ENCODE data around the gene PVALEF. TPM values are rescaled to one million over a fixed set of nuclear protein-coding genes. Genes with fewer than 3 reads are reported as not detected.

Gene PVALEF
- total RNA-seq, 1 donor from 2014 or later: 0.29 TPM

GRCh38 chr17:81189670-81190530 is 24.6 kb downstream of the PVALEF start:
- Mint-ChIP-seq H3K4me3 (ENCODE audit: unreplicated experiment) (no peak overlapping the region), H3K9me3 (ENCODE audit: unreplicated experiment) (peaks cover 1% of the 10 kb centered on the region), H3K4me1 (ENCODE audit: low read depth, unreplicated experiment) (peaks cover 3% of the 10 kb centered on the region), H3K27ac (ENCODE audit: unreplicated experiment) (no peak overlapping the region), H3K36me3 (ENCODE audit: unreplicated experiment) (no peaks in the 10 kb centered on the region), H3K27me3 (ENCODE audit: unreplicated experiment) (peaks cover 4% of the 10 kb centered on the region)
- no peak for DNase-seq
- no peak for TF ChIP-seq CTCF (IDR thresholded peaks at IDR 0.05; ENCODE audit: partially characterized antibody, unreplicated experiment)

- Mint-ChIP-seq H3K4me3 (ENCODE audit: unreplicated experiment) (no peak overlapping the region), H3K27me3 (ENCODE audit: unreplicated experiment) (no peaks in the 10 kb centered on the region), H3K36me3 (ENCODE audit: unreplicated experiment) (no peaks in the 10 kb centered on the region), H3K4me1 (ENCODE audit: low read depth, unreplicated experiment) (no peaks in the 10 kb centered on the region), H3K27ac (ENCODE audit: unreplicated experiment) (no peak overlapping the region), H3K9me3 (ENCODE audit: unreplicated experiment) (peaks cover 1% of the 10 kb centered on the region)
- TF ChIP-seq CTCF (IDR thresholded peaks at IDR 0.05; ENCODE audit: partially characterized antibody, unreplicated experiment): no peak
- DNase-seq: no peak
Measured at GRCh38 chr17:81190591-81190990, 25.3 kb downstream of the PVALEF start.

DNA sequence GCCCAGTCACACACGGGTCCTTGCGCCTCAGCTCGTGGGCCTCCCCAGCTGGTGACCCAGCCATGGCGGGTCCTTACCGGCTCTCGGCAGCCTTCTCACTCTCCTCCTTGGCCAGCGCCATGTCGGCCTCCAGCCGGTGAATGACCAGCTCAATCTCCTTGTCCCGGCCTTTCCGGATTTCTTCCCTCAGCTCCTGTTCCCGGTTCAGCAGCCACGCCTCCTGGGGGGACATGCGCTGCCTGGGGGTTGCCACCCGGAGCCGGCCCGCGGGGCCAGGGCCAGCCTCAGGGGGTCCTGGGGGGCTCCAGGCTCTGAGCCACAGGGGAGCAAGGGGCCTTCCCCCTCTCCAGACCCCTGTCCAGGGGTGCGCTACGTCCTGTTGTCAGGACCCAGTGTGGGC is 25.8 kb downstream of the PVALEF start:
- Mint-ChIP-seq H3K4me3 (ENCODE audit: unreplicated experiment) (no peak overlapping the region), H3K4me1 (ENCODE audit: low read depth, unreplicated experiment) (no peaks in the 10 kb centered on the region), H3K27ac (ENCODE audit: unreplicated experiment) (no peak overlapping the region), H3K27me3 (ENCODE audit: unreplicated experiment) (no peaks in the 10 kb centered on the region), H3K36me3 (ENCODE audit: unreplicated experiment) (no peaks in the 10 kb centered on the region), H3K9me3 (ENCODE audit: unreplicated experiment) (peaks cover 1% of the 10 kb centered on the region)
- TF ChIP-seq CTCF (IDR thresholded peaks at IDR 0.05; ENCODE audit: partially characterized antibody, unreplicated experiment): no peak
- DNase-seq: no peak

- no peak overlapping the region for H3K27ac Mint-ChIP-seq (ENCODE audit: unreplicated experiment)
- H3K4me1 Mint-ChIP-seq (ENCODE audit: low read depth, unreplicated experiment): no peaks in the 10 kb centered on the region
- no peaks in the 10 kb centered on the region for H3K36me3 Mint-ChIP-seq (ENCODE audit: unreplicated experiment)
- peaks cover 1% of the 10 kb centered on the region for H3K9me3 Mint-ChIP-seq (ENCODE audit: unreplicated experiment)
- DNase-seq: no peak
- H3K27me3 Mint-ChIP-seq (ENCODE audit: unreplicated experiment): no peaks in the 10 kb centered on the region
- no peak overlapping the region for H3K4me3 Mint-ChIP-seq (ENCODE audit: unreplicated experiment)
- no peak for TF ChIP-seq CTCF (IDR thresholded peaks at IDR 0.05; ENCODE audit: partially characterized antibody, unreplicated experiment)
Measured at GRCh38 chr17:81191646-81192045, 26.3 kb downstream of the PVALEF start.

GRCh38 chr17:81192386-81193050 is 27.2 kb downstream of the PVALEF start:
- no peak for DNase-seq
- Mint-ChIP-seq H3K9me3 (ENCODE audit: unreplicated experiment) (peaks cover 1% of the 10 kb centered on the region), H3K36me3 (ENCODE audit: unreplicated experiment) (no peaks in the 10 kb centered on the region), H3K27me3 (ENCODE audit: unreplicated experiment) (no peaks in the 10 kb centered on the region), H3K4me3 (ENCODE audit: unreplicated experiment) (no peak overlapping the region), H3K4me1 (ENCODE audit: low read depth, unreplicated experiment) (no peaks in the 10 kb centered on the region), H3K27ac (ENCODE audit: unreplicated experiment) (no peak overlapping the region)
- TF ChIP-seq CTCF (IDR thresholded peaks at IDR 0.05; ENCODE audit: partially characterized antibody, unreplicated experiment): no peak

All from glutamatergic neuron (in vitro differentiated cells).